ENCODE data around the gene INSRR.
A peak's percentile ranks its signal among the peaks of the same experiment; 100 is the strongest.

The INSRR gene

DNA sequence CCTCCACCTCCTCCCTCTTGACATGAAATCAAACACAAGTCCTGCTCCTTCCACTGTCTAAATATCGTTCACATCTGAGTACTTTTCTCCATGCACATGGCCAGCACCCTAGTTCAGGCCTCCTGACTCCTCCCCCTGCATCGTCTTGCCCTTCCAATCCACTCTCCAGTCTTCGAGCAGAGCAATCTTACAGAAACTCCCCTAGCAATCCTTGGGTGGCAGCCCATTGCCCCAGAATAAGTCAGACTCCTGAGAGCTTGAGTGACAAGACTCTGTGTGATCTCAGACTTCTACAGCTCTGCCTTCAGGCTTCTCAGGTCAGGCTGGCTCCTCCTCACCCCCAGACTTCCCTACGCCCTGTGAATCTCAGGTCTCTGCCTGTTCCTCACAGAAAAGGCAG, 47.7 kb downstream of the INSRR start:
- Mint-ChIP-seq H3K27ac (no peak overlapping the region), H3K4me3 (no peak overlapping the region), H3K9me3 (no peaks in the 10 kb centered on the region), H3K4me1 (ENCODE audit: low read depth) (peaks cover 69% of the 10 kb centered on the region), H3K27me3 (peaks cover 65% of the 10 kb centered on the region), H3K36me3 (ENCODE audit: low read depth) (no peaks in the 10 kb centered on the region)
- intact Hi-C loops (cut with micrococcal nuclease): no loop called here

DNA sequence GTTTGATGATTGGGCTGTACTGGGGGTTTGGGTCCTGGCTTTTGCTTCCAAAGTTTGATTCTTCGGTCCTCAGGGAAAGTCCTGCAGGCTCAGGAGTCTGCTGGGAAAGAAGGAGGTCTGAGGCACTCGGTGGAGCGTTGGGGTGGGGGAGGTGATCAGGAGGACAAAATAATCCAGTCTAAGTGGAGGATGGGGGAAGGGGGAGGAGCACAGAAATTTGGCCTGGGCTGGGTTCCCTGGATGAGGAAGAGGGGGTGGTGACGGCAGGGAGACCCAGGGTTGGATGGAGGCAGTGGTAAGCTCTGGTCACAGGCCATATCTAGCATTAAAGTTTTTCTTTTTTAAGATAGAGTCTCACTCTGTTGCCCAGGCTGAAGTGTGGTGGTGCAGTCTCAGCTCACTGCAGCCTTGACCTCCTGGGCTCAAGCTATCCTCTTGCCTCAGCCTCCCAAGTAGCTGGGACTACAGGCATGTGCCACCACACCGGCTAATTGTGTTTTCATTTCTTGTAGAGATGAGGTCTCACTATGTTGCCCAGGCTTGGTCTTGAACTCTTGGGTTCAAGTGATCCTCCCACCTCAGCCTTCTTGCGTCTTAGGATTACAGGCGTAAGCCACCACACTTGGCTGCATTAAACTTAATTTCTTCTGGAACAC, 49.1 kb downstream of the INSRR start:
- no peaks in the 10 kb centered on the region for H3K36me3 Mint-ChIP-seq (ENCODE audit: low read depth)
- H3K27me3 Mint-ChIP-seq: peaks cover 53% of the 10 kb centered on the region
- H3K4me3 Mint-ChIP-seq: no peak overlapping the region
- H3K4me1 Mint-ChIP-seq (ENCODE audit: low read depth): peaks cover 70% of the 10 kb centered on the region
- intact Hi-C loops (cut with micrococcal nuclease): no loop called here
- no peak overlapping the region for H3K27ac Mint-ChIP-seq
- H3K9me3 Mint-ChIP-seq: no peaks in the 10 kb centered on the region

DNA sequence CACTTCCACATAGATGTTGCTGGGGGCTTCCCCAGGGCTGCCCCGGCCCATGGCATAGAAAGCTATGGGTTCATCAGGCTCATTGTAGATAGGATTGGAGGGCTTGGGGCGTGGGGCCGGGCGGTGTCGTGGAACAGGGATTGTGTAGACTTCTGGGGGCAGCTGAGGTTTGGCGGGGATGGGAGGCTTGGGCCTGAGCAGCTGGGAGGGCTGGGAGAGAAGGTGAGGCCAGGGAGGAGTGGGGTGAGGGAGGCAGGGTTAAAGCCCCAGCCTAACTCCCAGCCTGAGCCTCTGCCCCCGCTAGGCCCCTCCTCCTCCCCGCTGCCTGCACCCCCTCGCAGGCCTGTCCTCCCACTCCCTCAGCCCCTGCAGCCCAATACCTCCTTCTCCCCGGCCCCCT, 49.6 kb downstream of the INSRR start:
- intact Hi-C loops (cut with micrococcal nuclease): no loop called here
- Mint-ChIP-seq H3K9me3 (no peaks in the 10 kb centered on the region), H3K27me3 (peaks cover 48% of the 10 kb centered on the region), H3K36me3 (ENCODE audit: low read depth) (no peaks in the 10 kb centered on the region), H3K4me1 (ENCODE audit: low read depth) (peaks cover 70% of the 10 kb centered on the region), H3K27ac (peak overlapping the region; percentile 62), H3K4me3 (no peak overlapping the region)

DNA sequence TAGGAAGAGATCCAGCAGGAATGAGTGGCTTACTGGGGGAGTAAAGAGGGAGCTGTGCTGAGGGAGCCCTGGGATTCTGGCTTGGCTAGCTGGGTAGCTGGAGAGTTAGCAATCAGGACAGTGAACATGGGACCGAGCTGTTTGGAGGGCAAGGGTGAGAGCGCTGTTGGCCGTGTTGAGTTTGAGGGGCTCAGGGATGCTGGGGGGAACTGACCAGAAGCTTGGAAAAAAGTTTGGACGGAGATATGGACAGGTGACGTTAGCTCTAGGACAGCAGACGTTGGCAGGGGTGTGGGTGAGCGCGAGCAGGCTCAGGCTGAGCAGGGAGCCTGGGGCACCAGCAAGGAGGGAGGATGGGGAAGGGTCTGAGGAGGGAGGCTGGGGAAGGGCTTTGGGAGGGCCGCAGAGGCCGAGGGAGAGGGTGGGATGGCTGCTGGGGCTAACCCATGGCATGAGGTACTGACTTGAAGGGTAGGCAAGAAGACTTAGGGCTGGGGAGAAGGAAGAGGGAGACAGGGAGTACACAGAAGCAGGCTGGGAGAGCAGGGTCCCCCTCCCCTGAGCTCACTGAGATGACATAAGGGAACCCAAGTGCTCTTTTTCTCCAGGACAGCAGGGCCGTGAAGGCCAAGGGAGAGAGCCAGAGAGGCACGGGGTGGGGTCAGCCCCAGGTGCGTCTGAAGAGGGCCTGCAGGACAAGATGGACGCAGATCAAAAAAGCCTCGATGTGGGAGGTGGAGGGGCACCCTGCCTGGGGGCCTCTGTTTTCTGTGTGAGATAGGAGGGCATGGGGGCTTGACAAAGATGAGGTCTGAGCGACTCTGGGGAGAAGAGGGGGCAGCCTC, 50.5 kb downstream of the INSRR start:
- H3K4me3 Mint-ChIP-seq: no peak overlapping the region
- peaks cover 70% of the 10 kb centered on the region for H3K4me1 Mint-ChIP-seq (ENCODE audit: low read depth)
- no peaks in the 10 kb centered on the region for H3K36me3 Mint-ChIP-seq (ENCODE audit: low read depth)

DNA sequence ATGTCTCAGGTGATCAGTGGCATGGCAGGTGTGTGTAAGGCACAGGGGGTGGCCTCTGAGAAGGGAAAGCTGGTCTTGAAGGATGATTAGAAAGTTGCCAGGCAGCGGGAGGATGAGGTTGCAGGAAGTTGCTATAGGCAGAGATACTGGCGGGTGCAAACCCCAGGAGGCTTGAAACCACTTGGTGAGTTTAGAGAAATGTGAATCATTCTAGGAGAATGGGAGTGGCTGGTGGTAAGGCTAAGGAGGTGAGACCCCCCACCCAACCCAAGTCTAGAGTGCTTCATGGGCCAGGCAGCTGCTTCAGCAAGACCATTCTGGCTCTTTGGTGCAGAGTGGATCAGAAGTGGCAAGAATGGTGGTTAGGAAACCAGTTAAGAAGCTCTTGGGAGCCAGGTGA, 51.3 kb downstream of the INSRR start:
- Mint-ChIP-seq H3K27ac (peak overlapping the region; percentile 62), H3K4me3 (no peak overlapping the region), H3K27me3 (peaks cover 33% of the 10 kb centered on the region), H3K4me1 (ENCODE audit: low read depth) (peaks cover 71% of the 10 kb centered on the region), H3K36me3 (ENCODE audit: low read depth) (no peaks in the 10 kb centered on the region), H3K9me3 (no peaks in the 10 kb centered on the region)
- intact Hi-C loops (cut with micrococcal nuclease): no loop called here

More for the DNA sequence above, 50.5 kb downstream of the INSRR start:
- peaks cover 40% of the 10 kb centered on the region for H3K27me3 Mint-ChIP-seq
- peak overlapping the region; percentile 62 for H3K27ac Mint-ChIP-seq
- H3K9me3 Mint-ChIP-seq: no peaks in the 10 kb centered on the region
- intact Hi-C loops (cut with micrococcal nuclease): no loop called here

DNA sequence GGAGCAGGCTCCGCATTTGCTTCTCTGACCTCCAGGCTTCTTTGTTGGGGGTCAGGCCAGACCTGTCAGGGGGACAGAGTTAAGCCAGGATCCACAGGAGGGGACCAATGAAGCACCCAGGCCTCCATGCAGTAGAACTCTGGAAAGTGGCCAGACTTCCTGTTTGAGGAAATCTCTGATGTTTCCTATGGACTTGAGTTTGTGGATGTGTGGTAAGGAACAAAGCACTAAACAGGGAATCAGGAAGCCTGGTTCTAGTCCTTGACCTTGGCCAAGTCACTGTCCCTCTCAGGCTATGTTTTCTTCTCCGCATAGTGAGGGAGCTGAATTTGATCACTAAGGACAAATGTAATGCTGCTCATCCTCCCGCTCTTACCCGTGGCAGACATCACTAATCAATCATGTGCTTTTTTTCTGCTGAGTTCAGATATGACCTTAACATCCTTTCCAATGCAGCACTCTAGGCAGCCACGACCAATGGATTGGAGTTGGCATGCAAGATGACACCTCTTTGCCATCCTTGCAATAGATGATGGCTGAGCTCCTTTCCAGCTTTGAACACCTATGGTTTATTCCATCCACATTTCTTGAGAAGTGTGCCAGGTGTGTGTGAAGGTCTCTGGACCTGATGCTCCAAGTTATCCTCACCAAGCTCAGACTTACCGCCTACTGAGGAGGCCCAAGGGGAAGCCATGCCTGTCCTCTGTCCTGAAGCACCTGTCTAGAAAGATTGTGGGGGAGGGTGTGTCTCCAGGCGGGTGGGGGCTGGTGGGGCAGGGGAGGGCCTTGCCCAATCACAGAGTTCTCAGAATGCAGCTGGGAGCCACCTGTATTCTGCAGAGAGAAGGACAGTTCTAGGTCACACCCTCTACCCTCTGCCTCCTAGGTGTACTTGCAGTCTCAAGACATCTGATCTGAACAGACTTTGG, 52.1 kb downstream of the INSRR start:
- Mint-ChIP-seq H3K4me1 (ENCODE audit: low read depth) (peaks cover 65% of the 10 kb centered on the region), H3K9me3 (no peaks in the 10 kb centered on the region), H3K36me3 (ENCODE audit: low read depth) (peaks cover 8% of the 10 kb centered on the region), H3K27me3 (peaks cover 25% of the 10 kb centered on the region), H3K27ac (peak overlapping the region; percentile 92), H3K4me3 (no peak overlapping the region)
- intact Hi-C loops (cut with micrococcal nuclease): no loop called here

DNA sequence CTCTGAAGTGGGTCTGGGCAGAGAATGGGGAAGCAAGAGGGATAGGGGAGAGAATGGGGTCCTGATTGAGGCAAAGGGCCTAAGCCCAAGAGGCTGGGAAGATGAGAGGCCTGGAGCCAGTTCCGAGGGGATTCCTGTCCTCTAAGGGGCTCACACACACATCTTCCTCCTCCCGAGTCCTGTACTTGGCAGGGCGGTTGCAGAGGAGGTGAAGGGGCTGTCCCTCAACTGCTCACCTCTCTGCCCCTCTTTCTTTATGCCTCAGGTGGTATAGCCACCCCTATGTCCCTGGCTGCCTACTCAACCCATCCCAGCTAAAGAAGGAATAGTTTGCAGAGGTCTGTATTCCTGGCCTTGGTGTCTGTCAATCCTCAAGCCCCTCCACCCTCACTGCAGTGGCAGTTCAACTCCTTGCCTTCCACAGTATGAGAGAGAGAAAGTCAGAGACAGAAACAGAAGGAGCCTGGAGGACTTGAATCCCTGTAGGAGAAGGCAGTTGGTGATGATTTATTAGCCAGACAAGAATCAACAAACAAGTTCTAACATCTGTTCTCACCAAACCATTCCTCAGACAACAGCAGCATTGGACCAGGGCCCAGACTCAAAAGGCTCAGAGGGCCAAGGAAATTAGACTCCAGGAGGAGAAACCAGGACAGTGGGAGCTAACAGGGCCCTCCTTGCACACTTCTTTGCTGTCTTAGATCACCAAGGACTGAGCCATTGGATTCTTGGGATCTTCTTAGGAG, 53.0 kb downstream of the INSRR start:
- peak overlapping the region; percentile 92 for H3K27ac Mint-ChIP-seq
- H3K9me3 Mint-ChIP-seq: no peaks in the 10 kb centered on the region
- H3K4me1 Mint-ChIP-seq (ENCODE audit: low read depth): peaks cover 63% of the 10 kb centered on the region
- peaks cover 16% of the 10 kb centered on the region for H3K36me3 Mint-ChIP-seq (ENCODE audit: low read depth)
- intact Hi-C loops (cut with micrococcal nuclease): loop anchor here (2.0 kb wide), 1 partner anchor 53 kb away; the partner anchor contains the start of gene INSRR
- H3K27me3 Mint-ChIP-seq: peaks cover 16% of the 10 kb centered on the region
- H3K4me3 Mint-ChIP-seq: no peak overlapping the region

DNA sequence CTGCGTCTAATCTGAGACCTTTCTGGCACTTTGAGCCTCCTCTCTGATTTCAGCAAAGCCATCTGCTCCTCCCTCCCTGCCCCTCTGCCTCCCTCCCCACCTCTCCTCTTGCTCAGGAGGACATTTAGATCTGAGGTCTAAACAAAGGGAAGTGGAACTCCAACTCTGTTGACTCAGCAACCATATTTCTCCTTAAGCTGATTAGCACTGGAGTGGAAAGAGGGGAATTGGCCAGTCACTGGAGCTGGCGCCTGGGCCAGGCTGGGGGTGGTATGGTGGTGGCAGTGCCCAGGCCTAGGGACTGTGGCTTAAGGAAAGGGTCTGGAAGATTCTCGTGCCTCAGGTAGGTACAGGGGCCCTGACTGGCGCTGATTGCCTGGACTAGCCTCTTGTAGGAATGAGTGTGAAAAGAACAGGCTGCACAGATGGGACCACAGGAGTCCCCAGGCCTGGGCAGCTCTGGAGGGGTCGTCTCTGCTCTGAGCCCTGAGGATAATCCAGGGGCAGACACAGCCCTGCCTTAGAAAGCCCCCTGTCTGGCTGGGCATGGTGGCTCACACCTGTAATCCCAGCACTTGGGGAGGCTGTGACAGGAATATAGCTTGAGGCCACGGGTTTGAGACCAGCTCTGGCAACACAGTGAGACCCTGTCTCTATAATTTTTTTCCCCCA, 54.2 kb downstream of the INSRR start:
- intact Hi-C loops (cut with micrococcal nuclease): loop anchor here (2.0 kb wide), 1 partner anchor 54 kb away; the partner anchor contains the start of gene INSRR
- Mint-ChIP-seq H3K27ac (peak overlapping the region; percentile 92), H3K9me3 (no peaks in the 10 kb centered on the region), H3K36me3 (ENCODE audit: low read depth) (peaks cover 29% of the 10 kb centered on the region), H3K27me3 (peaks cover 15% of the 10 kb centered on the region), H3K4me3 (peak overlapping the region; percentile 42), H3K4me1 (ENCODE audit: low read depth) (peaks cover 61% of the 10 kb centered on the region)

DNA sequence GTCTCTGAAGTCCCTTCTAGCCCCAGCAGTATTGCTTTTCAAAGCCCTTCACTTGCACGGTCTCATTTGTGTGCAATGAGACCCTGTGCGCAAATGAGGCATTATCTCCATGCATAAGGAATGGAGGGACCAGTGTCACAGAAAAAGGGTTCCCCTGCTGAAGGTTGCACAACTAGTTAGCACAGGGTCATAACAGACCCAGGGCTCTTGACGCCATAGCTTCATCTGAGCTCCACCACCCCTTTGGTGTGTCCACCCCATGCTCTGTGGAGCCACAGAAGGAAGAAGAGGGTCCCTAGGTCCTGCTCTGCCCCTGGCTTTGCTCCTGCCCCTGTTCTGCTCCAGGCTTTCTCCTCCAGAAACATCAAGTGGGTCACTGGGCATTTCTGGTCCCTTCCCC, 54.9 kb downstream of the INSRR start:
- no peaks in the 10 kb centered on the region for H3K9me3 Mint-ChIP-seq
- H3K36me3 Mint-ChIP-seq (ENCODE audit: low read depth): peaks cover 33% of the 10 kb centered on the region
- no peak overlapping the region for H3K4me3 Mint-ChIP-seq
- intact Hi-C loops (cut with micrococcal nuclease): loop anchor here (2.0 kb wide), 1 partner anchor 55 kb away; the partner anchor contains the start of gene INSRR
- peaks cover 13% of the 10 kb centered on the region for H3K27me3 Mint-ChIP-seq
- peak overlapping the region; percentile 92 for H3K27ac Mint-ChIP-seq
- peaks cover 58% of the 10 kb centered on the region for H3K4me1 Mint-ChIP-seq (ENCODE audit: low read depth)

DNA sequence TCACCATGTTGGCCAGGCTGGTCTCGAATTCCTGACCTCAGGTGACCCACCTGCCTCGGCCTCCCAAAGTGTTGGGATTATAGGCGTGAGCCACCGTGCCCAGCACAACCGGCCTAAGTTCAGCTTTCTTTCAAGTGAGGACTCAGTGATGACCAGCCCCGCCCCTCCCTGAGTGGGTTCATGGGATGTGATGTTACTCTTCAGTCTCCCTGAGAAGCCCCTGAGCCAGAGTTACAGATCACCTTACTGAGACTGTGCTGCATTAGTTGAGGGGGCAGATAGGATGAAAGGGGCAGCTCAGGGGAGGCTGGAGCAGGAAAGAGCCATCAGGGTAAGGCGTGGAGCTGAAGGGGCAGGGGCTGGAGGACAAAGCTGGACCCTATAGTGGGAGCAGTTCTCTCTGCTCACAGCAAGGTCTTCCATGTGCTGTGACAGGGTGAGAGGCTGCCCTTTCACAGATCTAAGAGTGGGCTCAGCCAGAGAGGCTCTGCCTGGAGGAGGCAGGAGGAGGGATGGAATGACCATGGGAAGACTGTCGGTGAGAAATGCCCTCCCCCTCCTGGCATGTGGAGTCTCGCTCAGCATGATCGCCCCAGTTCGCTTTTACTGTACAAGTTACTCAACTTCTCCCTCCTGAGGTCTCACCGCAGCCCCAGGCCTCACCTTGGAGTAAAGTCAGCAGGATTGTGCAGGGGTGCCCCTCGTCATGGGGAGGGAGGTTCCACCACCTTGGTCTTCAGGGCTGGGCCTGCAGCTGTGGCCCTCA, 55.6 kb downstream of the INSRR start:
- Mint-ChIP-seq H3K4me1 (ENCODE audit: low read depth) (peaks cover 58% of the 10 kb centered on the region), H3K4me3 (no peak overlapping the region), H3K27me3 (peaks cover 8% of the 10 kb centered on the region), H3K36me3 (ENCODE audit: low read depth) (peaks cover 39% of the 10 kb centered on the region), H3K9me3 (no peaks in the 10 kb centered on the region), H3K27ac (peak overlapping the region; percentile 92)
- intact Hi-C loops (cut with micrococcal nuclease): no loop called here

DNA sequence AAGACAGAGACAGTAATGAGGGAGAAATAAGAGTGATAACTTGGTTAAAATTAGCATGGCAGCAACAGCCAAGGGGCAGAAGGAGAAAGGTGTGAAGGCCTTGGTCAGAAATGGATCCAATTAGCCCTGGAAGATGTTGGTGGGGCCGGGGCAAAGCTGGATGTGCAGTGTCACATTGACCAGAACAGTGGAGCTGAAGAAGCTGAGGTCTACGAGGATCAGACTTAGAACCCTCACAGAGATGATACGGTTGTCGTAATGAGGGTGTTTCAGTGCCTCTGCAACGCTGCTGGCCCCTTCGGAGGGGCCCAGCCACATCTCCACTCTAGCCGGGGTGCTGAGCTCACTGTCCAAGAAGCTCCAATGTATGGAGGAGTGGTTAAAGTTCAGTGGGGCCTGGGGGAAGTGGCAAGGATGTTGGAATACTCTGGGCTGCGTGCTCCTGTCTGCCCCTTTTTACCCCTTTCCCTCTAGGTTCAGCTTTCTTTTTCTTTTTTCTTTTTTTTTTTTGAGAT, 56.4 kb downstream of the INSRR start:
- Mint-ChIP-seq H3K36me3 (ENCODE audit: low read depth) (peaks cover 47% of the 10 kb centered on the region), H3K27ac (peak overlapping the region; percentile 92), H3K9me3 (no peaks in the 10 kb centered on the region), H3K4me1 (ENCODE audit: low read depth) (peaks cover 51% of the 10 kb centered on the region), H3K4me3 (no peak overlapping the region), H3K27me3 (peaks cover 2% of the 10 kb centered on the region)
- intact Hi-C loops (cut with micrococcal nuclease): no loop called here

Measured in dendritic cell treated with granulocyte-macrophage colony-stimulating factor and Interleukin-4, amounts not matched to agents 40 ng/mL and 50 ng/mL, for 4 days (primary cell).